Spleen (tissue), 7 donors: ENCODE measurements around the gene CYP4F11.

Experiments used
- POLR2AphosphoS5 ChIP-seq, 3 donors: sonication (generic); formaldehyde crosslinking; IDR thresholded peaks; one replicate each; pipeline ENCODE4 v1.5.1; 2017; ENCODE audit warnings: antibody characterized with exemption in 3 of 3
- TF ChIP-seq, protein P1 (sequence below), 11 experiments: fragments of 200-600 bp in 7 of 11; fragments of 450-650 bp in 4 of 11; sonication (generic) in 4 of 11; IDR thresholded peaks in 8 of 11; conservative IDR thresholded peaks in 3 of 11; 1 replicate in 7 of 11; 2 replicates in 4 of 11; pipeline versions ENCODE4 v1.4.0 to v1.8.0; 2016 to 2021; ENCODE audit warnings: antibody characterized with exemption in 11 of 11, inconsistent platforms in 4 of 11, mild to moderate bottlenecking in 1 of 11
- donor health status: DM: no; HTN: no; CAD: no; lungs with moderate emphysema.
- donor health status: DM: no; HTN: no; CAD: no.
- donor health status: DM: no; HTN: no; CAD: no.

DNA sequence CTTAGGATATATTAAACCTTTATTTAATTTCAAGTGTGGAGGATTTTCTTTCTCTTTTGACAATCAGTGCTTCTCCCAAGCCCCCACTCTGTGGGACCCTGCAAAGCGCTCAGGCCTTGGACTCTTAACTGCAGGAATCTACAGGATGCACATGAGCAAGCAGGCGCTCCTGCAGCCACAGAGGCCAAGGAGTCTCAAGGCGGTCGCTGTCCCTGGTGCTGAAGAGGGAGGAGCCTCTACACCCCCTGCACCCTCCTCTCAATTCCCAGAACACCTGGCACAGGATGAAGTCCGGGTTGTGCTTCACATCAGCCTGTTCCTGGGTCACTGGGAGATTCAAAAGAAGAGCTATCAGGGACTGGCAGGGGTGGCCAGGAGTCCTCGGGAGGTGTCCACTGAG, 28.0 kb upstream of the CYP4F11 start:
- no peak for TF ChIP-seq POLR2AphosphoS5 (IDR thresholded peaks at IDR 0.05)
- TF ChIP-seq, protein P1, sequence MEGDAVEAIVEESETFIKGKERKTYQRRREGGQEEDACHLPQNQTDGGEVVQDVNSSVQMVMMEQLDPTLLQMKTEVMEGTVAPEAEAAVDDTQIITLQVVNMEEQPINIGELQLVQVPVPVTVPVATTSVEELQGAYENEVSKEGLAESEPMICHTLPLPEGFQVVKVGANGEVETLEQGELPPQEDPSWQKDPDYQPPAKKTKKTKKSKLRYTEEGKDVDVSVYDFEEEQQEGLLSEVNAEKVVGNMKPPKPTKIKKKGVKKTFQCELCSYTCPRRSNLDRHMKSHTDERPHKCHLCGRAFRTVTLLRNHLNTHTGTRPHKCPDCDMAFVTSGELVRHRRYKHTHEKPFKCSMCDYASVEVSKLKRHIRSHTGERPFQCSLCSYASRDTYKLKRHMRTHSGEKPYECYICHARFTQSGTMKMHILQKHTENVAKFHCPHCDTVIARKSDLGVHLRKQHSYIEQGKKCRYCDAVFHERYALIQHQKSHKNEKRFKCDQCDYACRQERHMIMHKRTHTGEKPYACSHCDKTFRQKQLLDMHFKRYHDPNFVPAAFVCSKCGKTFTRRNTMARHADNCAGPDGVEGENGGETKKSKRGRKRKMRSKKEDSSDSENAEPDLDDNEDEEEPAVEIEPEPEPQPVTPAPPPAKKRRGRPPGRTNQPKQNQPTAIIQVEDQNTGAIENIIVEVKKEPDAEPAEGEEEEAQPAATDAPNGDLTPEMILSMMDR (IDR thresholded peaks at IDR 0.05 in 8 of 11, conservative IDR thresholded peaks at IDR 0.05 in 3 of 11): no peak
